Keratinocyte (primary cell): ENCODE results near the gene KCNJ6. TPM values are rescaled to one million over a fixed set of nuclear protein-coding genes. Genes with fewer than 3 reads are reported as not detected.

ENCODE experiments used
- DNase-seq: peaks from one replicate; pipeline ENCODE4 v3.0.0-alpha.2; 2011; ENCODE audit warnings: low read depth, missing footprints, low spot score
- FAIRE-seq: peaks from 2 replicates; lab custom pipeline; 2011; peaks lifted over from hg19 to GRCh38; lab: Jason Lieb, UNC
- H2AFZ ChIP-seq: 2 replicates; pipeline ENCODE4 v1.6.0; 2012; ENCODE audit warnings: low read length, control low read depth, inconsistent platforms; ENCODE audit not compliant: control insufficient read depth
- H3K27ac ChIP-seq: 2 replicates; pipeline ENCODE4 v1.5.1; 2011; ENCODE audit warnings: low read length; ENCODE audit not compliant: control insufficient read depth, insufficient read depth
- H3K27me3 ChIP-seq: 3 replicates; pipeline ENCODE4 v1.6.0; 2011; ENCODE audit warnings: low read length; ENCODE audit not compliant: control insufficient read depth, insufficient read depth; ENCODE audit errors: extremely low read depth
- H3K36me3 ChIP-seq, 2 experiments: 2 replicates in 1 of 2; 3 replicates in 1 of 2; pipeline ENCODE4 v1.5.1; 2011; ENCODE audit warnings: low read length in 2 of 2, mild to moderate bottlenecking in 1 of 2; ENCODE audit not compliant: control insufficient read depth in 2 of 2, insufficient read depth in 2 of 2; ENCODE audit errors: extremely low read depth in 1 of 2
- H3K4me1 ChIP-seq: 3 replicates; pipeline ENCODE4 v1.5.1; 2011; ENCODE audit warnings: low read length; ENCODE audit not compliant: control insufficient read depth, insufficient read depth; ENCODE audit errors: extremely low read depth
- H3K4me2 ChIP-seq: 3 replicates; pipeline ENCODE4 v1.6.0; 2011; ENCODE audit warnings: low read depth, low read length; ENCODE audit not compliant: control insufficient read depth, insufficient read depth; ENCODE audit errors: extremely low read depth
- H3K4me3 ChIP-seq, 3 experiments: fragments of 200-600 bp in 1 of 3; sonication (generic) in 1 of 3; 2 replicates in 2 of 3; 3 replicates in 1 of 3; pipeline ENCODE4 v1.5.1; 2011 to 2016; ENCODE audit warnings: low read length in 3 of 3, mild to moderate bottlenecking in 3 of 3, control low read depth in 2 of 3, inconsistent platforms in 1 of 3, low read depth in 1 of 3, mixed read lengths in 1 of 3, mixed run types in 1 of 3, moderate library complexity in 1 of 3; ENCODE audit not compliant: control insufficient read depth in 2 of 3, insufficient read depth in 2 of 3; ENCODE audit errors: extremely low read depth in 1 of 3
- H3K79me2 ChIP-seq: 2 replicates; pipeline ENCODE4 v1.6.0; 2012; ENCODE audit warnings: low read length; ENCODE audit not compliant: control insufficient read depth, insufficient read depth
- H3K9ac ChIP-seq: 3 replicates; pipeline ENCODE4 v1.6.0; 2011; ENCODE audit warnings: low read length; ENCODE audit not compliant: control insufficient read depth, insufficient read depth; ENCODE audit errors: extremely low read depth
- H3K9me1 ChIP-seq: 3 replicates; pipeline ENCODE4 v1.6.0; 2011; ENCODE audit warnings: low read length; ENCODE audit not compliant: control insufficient read depth, insufficient read depth; ENCODE audit errors: extremely low read depth
- H3K9me3 ChIP-seq: 2 replicates; pipeline ENCODE4 v1.5.1; 2012; ENCODE audit warnings: low read depth, low read length; ENCODE audit not compliant: control insufficient read depth
- H4K20me1 ChIP-seq: 3 replicates; pipeline ENCODE4 v1.6.0; 2011; ENCODE audit warnings: low read length; ENCODE audit not compliant: control insufficient read depth, insufficient read depth; ENCODE audit errors: extremely low read depth
- EZH2 ChIP-seq: IDR thresholded peaks from one replicate; pipeline ENCODE4 v1.6.1; 2012; ENCODE audit warnings: inconsistent platforms, mild to moderate bottlenecking, low read length, moderate library complexity
- dilution Hi-C: fragments of 300-500 bp; cut with MboI; formaldehyde crosslinking; loops from one replicate; pipeline ENCODE4 v1.7.0; 2020; ENCODE audit warnings: low sequenced_read_pairs; ENCODE audit not compliant: extremely low pct_ligation_motif_present
- polyA plus RNA-seq, 5 experiments: library from polyadenylated mRNA; depleted of rRNA in 3 of 5; stranded (reverse) in 3 of 5; stranded (forward) in 1 of 5; unstranded in 1 of 5; fragments of >200 nt; gene quantifications; 1 replicate in 1 of 5; 2 replicates in 3 of 5; 3 replicates in 1 of 5; pipeline versions ENCODE4 v1.2.1 to v1.2.3, GENCODE V29; 2011 to 2012; ENCODE audit warnings: missing spikeins in 2 of 5, low read depth in 1 of 5, low replicate concordance in 1 of 5
- TF ChIP-seq, protein P1 (sequence below), 3 experiments: IDR thresholded peaks in 1 of 3; conservative IDR thresholded peaks in 1 of 3; optimal IDR thresholded peaks in 1 of 3; 2 replicates in 2 of 3; 3 replicates in 1 of 3; pipeline versions ENCODE3 to v1.5.1; 2011; ENCODE audit warnings: low read length in 3 of 3, mild to moderate bottlenecking in 3 of 3, moderate library complexity in 2 of 3, control low read depth in 1 of 3, inconsistent platforms in 1 of 3; ENCODE audit not compliant: insufficient read depth in 2 of 3; ENCODE audit errors: extremely low read depth in 1 of 3

KCNJ6 gene
- polyA plus RNA-seq, 1 donor (not counting 4 experiments of a cell fraction or from before 2014, with no cell fraction given): not detected

DNA sequence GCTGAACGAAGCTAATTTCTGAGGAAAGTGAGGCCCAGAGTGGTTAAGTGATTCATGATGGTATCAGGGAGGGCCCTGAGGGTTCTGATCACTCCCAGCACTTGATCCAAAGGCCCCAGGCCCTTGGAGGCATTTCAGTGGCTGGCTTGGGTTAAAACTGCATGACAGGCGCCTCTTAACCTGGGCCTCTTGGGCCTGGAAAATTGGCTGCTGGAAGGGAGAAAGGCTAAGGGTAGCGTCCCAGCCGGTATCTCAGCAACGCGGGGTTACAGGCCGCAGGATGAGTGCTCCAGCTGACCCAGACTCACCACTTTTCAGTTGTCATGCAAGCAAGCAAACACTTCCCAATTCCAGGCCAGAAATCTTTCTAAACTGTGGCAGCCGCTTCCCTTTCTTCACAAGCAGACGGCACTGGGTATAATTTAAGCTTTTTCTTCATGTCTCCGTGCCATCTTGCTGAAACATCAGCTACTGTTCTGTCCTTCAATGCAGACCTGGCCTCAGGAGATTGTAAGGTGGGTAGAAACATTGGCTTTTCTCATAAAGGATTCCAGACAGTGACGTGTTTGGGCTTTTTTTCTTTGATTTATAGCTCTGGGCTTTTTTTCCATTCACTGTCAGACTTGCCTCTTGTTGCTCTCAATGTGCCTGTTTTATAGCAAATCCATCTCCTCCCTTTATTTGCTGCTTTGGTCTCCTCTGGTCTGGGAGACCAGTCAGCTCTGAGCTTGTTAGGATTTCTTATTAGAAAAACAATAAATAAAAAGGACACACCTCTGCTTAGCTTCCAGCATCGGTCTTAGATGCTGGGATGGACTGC lies 229.1 kb downstream of the KCNJ6 start:
- DNase-seq (no peak), FAIRE-seq (peak; percentile 85)
- Histone ChIP-seq H3K36me3 (no peaks in the 10 kb centered on the region), H3K27me3 (peaks cover 6% of the 10 kb centered on the region), H3K4me3 (no peak overlapping the region), H3K4me2 (peak overlapping the region; percentile 12), H3K79me2 (no peaks in the 10 kb centered on the region), H4K20me1 (no peaks in the 10 kb centered on the region), H3K27ac (peak overlapping the region; percentile 30), H3K4me1 (peaks cover 7% of the 10 kb centered on the region), H3K9ac (no peak overlapping the region), H3K9me3 (no peaks in the 10 kb centered on the region), H3K9me1 (no peaks in the 10 kb centered on the region), H2AFZ (peak overlapping the region; percentile 70)
- dilution Hi-C loops: no loop called here
- no peak for TF ChIP-seq EZH2
- TF ChIP-seq, protein P1, sequence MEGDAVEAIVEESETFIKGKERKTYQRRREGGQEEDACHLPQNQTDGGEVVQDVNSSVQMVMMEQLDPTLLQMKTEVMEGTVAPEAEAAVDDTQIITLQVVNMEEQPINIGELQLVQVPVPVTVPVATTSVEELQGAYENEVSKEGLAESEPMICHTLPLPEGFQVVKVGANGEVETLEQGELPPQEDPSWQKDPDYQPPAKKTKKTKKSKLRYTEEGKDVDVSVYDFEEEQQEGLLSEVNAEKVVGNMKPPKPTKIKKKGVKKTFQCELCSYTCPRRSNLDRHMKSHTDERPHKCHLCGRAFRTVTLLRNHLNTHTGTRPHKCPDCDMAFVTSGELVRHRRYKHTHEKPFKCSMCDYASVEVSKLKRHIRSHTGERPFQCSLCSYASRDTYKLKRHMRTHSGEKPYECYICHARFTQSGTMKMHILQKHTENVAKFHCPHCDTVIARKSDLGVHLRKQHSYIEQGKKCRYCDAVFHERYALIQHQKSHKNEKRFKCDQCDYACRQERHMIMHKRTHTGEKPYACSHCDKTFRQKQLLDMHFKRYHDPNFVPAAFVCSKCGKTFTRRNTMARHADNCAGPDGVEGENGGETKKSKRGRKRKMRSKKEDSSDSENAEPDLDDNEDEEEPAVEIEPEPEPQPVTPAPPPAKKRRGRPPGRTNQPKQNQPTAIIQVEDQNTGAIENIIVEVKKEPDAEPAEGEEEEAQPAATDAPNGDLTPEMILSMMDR (optimal IDR thresholded peaks at IDR 0.05 in 1 of 3, IDR thresholded peaks at IDR 0.05 in 1 of 3, conservative IDR thresholded peaks at IDR 0.05 in 1 of 3; ENCODE audit: extremely low read depth in 1 of 3, insufficient read depth in 2 of 3, low read length in 3 of 3): no peak

DNA sequence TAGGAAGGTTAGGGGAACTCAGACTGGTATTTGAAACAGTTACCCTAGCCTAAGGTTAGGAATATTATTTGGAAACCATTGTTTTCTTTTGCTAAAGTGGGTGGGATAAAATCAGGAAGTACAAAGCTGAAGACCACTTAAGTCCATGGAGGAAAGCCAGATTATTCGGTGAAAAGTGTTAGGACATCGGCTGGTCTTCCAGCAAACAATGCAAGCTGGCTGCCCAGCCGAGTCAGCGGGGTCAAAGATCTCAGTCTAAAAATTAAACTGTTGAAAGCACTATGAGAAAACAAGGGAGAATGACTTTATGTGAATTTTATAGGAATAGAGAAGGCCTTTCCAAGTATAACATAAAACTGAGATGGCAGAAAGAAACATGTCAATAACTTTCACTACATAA lies 231.7 kb downstream of the KCNJ6 start:
- DNase-seq: no peak
- TF ChIP-seq EZH2: no peak
- TF ChIP-seq, protein P1 (optimal IDR thresholded peaks at IDR 0.05 in 1 of 3, IDR thresholded peaks at IDR 0.05 in 1 of 3, conservative IDR thresholded peaks at IDR 0.05 in 1 of 3; ENCODE audit: extremely low read depth in 1 of 3, insufficient read depth in 2 of 3, low read length in 3 of 3): no peak
- H3K9ac ChIP-seq: no peak overlapping the region
- dilution Hi-C loops: no loop called here
- no peak overlapping the region for H3K4me2 ChIP-seq
- H3K9me3 ChIP-seq: no peaks in the 10 kb centered on the region
- no peaks in the 10 kb centered on the region for H3K9me1 ChIP-seq
- no peak overlapping the region for H3K4me3 ChIP-seq
- H3K79me2 ChIP-seq: no peaks in the 10 kb centered on the region
- no peaks in the 10 kb centered on the region for H4K20me1 ChIP-seq
- H3K4me1 ChIP-seq: peaks cover 7% of the 10 kb centered on the region
- H3K36me3 ChIP-seq: no peaks in the 10 kb centered on the region
- no peak overlapping the region for H3K27ac ChIP-seq
- H3K27me3 ChIP-seq: peaks cover 5% of the 10 kb centered on the region
- no peak for FAIRE-seq
- H2AFZ ChIP-seq: no peak overlapping the region
